GM18867 (cell line): ENCODE measurements around the gene SNX1.
A peak's percentile ranks its signal among the peaks of the same experiment; 100 is the strongest.

Experiments used
- ATAC-seq: cut with Tn5 transposase; IDR thresholded peaks from one replicate; pipeline ENCODE4 v1.9.1; 2021; ENCODE audit warnings: mild to moderate bottlenecking, moderate library complexity; ENCODE audit not compliant: unreplicated experiment

The SNX1 gene

GRCh38 chr15:64161688-64162477, 66.1 kb downstream of the SNX1 start:
- ATAC-seq, result no peak

GRCh38 chr15:64162478-64162868, 66.7 kb downstream of the SNX1 start:
- ATAC-seq, result peak; percentile 24

GRCh38 chr15:64162869-64163658, 67.3 kb downstream of the SNX1 start, which contains the start of gene PPIB:
PPIB (minus strand) TSS chr15:64163022; CDS start chr15:64162986, 36 bp downstream.
- ATAC-seq, result peak; percentile 91

GRCh38 chr15:64163659-64164362, 68.0 kb downstream of the SNX1 start:
- peak; percentile 4 for ATAC-seq

- ATAC-seq, result no peak
Measured at GRCh38 chr15:64164436-64164835, 68.7 kb downstream of the SNX1 start.

- no peak for ATAC-seq
Measured at GRCh38 chr15:64166102-64166890, 70.5 kb downstream of the SNX1 start.

- no peak for ATAC-seq
Measured at GRCh38 chr15:64180235-64180824, 84.5 kb downstream of the SNX1 start.

- ATAC-seq, result no peak
Measured at GRCh38 chr15:64182859-64183370, 87.1 kb downstream of the SNX1 start.

GRCh38 chr15:64185146-64185911, 89.5 kb downstream of the SNX1 start:
- no peak for ATAC-seq

GRCh38 chr15:64187396-64188191, 91.8 kb downstream of the SNX1 start:
- no peak for ATAC-seq
